SKM-1 treated with dmso at 0.1 percent for 144 hours (cell line): ENCODE data around the gene HOXA13.

Experiments
- DNase-seq: peaks from one replicate; lab custom pipeline; 2025; ENCODE audit not compliant: unreplicated experiment; lab: John Stamatoyannopoulos, UW

Gene HOXA13

DNA sequence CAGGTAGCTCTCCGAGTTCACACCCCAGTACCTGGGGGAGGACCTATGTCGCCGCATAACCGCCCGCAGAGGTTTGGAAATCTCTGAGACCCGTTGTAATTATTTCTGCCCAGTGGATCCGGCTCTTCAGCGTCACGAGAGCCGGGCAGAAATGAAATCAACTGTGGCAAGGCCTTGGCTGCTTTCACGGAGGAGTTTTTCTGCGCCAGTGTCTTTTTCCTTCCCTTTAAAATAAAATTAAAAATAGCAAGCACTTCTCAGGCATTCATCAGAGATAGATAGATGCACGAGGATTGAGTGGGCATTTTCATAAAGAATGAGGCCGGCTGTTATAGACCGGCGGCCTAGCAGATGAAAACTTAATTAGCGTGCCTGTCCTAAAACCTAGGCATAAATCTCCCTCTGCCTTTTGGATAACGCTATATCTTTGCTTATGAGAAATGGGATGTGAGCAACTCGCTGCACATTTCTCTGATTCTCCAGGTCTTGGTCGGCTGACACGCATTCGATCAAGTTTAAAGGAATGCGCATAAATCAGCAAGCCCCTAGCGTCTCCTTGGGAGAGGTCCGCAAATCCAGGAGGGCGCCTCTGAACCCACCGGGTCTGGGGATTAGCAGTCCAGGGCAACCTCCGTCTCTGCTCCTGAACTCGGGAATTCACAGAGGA, 6.4 kb downstream of the HOXA13 start:
- no peak for DNase-seq

DNA sequence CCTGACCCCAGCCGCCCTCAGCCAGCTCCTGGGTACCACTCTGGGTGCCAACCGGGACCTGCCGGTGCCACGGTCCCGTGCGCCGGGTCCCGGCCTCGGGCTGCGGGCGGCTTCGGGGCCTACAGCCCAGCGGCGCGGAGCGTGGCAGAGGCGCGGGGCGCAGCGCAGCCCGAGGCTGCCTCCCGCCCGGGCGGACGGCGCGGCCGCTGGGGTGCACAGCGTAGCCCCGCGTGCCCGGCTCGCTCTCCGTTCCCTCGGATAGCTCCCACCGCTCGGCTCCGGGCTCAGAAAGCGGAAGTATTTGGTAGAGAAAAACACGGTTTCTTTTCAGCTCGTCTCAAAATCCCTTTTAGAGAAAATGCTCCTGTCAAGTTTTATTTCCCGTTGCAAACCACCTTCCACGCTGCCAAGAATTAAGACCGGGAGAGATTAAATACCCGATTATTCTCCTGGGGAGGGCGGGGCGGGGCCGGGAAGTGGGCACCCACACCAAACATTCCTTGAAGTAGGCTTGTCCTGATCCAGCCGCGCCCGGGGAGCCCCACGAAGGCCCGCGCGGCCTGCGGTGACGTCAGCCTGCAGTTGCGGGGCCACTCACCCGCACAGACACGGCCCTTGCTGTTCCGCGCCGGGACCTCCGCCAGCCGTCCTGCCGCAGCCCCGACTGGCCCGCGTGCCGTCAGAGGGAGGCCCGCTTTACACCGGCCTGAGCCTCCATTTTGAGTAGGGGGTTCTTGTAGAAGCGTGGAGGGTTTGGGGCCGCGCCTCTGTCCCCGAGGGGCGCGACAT, 7.2 kb downstream of the HOXA13 start:
- DNase-seq: no peak

DNA sequence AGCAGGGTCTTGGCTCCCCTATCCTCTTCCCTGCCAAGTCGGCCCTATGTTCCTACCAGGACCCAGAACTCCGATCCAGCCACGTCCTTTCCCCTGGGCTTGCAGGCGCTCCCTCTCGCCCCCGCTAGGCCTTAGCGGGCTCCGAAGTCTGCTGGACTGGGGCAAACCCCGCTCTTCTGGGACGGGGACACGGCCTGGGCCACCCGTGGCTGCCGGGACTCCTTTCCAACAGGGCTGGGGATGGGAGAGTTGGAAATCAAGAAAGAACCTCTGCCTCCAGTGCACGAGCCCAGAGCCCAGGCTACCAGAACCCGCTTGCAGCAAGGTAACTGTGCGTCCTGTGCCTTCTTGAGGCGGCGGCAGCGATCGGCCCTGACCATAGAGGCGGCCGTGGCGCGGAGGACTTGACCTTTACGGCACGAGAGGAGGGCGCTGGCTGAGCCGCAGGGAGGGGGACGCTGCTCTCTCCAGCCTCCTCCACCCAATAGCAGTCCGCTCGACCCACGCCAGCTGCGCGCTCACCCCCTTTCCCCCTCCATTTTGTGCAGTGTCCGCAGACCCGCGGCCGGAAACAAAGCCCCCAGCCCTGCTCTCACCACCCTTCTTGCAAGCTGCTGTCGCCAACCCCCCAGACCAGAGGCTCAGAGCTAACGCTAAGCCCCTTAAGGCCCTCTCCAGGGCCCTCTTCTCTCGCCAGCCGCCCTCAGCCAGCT, 7.9 kb downstream of the HOXA13 start:
- no peak for DNase-seq

DNA sequence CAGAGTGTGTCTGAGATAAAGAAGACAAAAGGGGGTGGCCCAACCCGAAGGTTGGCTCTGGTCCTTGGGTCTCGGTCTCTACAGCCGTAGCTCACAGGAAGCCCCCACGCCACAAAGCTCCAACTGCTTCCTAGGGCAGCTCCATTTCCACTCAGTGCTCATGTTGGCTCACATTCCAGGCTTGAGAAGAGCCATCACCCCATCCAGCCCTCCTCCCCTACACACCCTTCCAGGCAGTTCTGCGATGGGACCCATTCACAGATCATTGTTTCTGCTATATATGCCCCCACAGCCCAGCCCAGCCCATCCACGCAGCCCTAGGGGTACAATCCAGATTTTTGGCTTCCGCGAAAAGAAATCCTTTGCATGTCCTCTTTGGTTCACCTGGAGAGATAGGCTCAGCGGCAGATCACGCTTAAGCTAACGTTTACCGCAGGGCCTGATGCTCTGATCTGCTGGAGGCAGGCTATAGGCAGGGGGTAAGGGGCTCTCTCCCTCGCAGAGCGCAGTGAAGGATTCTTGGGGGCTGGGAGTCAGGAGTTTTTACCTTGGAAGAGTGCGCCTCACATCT, 8.6 kb downstream of the HOXA13 start:
- no peak for DNase-seq

DNA sequence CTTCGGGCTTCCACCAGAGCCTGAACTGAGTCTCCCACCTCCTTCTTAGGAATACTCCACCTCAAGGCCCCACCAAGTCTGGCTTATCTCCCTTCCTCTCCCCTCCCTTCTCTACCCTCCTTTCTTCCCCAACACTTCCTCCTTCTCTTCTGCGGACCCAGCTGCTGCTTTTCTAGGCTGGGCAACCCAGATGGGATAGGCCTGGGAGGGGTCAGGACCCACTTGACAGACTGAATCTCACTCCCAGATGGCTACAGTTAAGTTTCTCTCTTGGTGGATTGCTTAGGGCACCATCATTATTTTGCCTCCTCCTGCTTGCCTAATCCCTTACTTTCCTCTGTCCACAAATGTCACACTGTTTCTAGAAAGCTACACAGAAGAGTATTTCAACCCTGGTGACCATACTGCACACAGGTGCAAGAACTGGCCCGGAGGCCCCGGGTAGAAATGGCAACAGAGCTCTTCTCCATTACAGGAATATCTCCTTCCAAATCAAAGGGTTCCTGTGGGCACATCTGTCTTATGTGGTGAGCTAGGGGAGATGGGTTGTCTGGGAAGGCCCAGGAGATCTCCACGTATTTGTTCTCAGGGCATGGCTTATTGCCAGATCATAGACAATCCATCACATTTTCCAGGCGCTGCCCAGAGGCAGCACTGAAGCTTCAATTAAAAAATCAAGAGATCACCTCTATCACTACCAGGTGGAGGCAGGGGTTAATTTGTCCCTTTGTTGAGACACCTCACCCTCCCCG, 9.7 kb downstream of the HOXA13 start:
- no peak for DNase-seq

DNA sequence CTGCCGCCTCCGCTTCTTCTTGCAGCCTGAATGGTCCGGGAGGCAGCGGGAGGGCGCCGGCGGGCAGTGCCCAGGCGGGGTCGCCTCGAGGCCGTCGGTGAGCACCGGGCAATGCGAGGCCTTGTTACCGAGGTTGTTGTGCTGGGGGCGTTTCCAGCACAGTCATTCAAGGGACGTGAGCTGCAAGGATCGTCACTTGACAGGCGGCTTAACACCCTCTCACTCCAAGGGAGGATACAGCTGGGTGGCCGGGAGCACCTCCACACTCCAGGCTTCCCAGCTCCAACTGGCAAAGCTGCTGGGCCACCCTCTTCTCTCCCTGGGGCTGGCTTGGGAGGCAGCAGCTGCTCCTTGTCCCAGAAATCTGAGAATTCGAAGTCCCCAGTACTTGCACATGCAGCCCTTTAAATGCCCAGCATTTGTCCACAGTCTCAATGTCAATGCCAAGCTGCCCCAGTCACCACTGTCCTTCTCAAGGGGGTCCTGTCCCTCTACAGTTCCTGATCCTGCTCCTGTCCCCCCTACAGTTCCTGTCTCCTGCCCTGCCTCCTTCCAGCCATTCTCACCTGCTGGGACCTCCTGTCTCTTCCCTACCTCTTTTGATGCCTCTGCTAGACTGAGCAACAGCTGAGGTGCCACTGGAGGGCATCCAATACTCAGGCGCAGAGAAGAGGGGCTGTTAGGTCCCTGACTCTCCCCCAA, 10.4 kb downstream of the HOXA13 start:
- DNase-seq: no peak

DNA sequence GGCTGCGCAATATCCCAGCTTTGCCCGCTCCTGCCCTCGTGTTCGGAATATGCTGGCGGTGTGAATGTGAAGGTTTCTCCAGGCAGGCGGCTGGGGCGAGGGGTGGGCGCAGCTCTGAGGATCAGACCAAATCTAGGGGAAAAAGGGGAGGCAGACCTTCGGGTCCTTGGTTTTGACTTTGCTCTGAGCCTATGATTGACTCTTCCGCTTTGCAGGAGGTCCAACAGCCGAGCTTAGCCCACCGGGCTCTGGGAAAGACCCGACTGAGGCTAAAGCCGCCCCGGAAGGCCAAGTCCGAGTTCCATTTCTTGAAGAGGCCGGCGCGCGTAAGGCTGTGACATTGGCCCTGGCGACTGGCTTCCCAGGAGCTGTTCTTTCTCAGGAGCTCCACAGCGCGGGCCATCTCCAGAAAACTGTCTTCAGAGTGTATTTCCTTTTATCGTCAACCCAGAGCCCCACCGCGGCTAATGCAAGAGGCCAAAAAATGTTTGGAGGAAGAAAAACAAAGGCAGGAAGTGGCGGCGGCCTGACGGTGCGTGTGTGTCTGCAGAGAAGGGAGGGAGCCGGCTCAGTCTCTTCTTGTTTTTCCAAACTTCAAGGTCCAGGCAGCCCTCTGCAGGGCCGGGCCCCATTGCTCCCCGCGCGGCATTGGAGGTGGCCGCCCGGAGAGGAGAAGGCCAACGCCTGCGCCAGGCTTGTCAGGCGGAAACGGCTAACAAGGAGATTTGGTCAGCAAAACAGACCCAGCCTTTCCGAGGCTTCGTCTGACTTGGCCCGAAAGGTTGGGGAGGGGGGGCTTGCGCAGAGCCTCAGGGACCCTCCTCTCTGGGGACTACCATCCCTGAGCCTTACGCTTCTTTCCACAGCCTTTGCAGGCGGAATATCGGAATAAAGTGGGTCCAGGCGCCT, 11.3 kb downstream of the HOXA13 start:
- no peak for DNase-seq

DNA sequence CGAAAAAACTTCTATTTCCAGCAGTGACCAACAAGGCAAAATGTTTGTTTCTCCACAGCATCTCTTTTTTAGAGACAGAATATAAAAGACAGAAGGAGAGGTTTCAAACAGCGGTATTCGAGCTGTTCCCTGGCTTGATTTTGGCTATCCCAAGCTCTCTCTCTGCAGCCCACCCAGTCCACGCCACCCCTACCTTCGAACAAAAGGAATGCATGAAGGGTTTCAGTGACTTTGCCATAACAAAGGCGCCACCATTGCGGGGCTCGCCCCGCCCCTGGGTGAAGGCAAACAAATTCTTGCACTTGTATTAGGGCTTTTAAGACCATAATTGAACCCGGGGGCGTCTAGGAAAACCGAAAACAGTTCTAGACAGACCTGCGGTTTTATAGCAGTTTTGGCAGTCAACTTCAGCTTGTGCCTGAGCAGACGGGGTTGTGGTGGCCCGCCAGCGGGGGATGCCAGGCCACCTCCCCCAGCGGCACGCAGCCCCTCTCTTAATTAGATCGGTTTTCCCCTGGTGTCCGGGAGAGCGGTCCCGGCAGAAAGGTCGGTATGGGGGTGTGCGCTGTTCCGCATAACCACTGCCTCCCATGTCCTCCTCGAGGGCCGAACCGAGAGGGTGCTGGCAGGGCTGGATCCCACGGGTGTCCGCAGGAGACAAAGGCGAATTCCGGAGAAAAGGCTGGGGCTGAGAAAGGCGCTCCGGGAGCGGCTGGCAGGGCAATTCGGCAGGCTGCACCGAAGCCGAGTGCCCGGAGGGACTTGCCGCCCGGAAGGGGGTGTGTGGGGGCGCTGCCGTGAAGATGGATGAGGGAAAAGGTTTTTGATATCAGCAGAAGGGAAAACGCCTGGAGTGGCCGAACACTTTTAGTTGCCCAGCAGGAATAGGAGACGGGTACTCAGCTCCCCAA, 12.2 kb downstream of the HOXA13 start:
- DNase-seq: no peak

DNA sequence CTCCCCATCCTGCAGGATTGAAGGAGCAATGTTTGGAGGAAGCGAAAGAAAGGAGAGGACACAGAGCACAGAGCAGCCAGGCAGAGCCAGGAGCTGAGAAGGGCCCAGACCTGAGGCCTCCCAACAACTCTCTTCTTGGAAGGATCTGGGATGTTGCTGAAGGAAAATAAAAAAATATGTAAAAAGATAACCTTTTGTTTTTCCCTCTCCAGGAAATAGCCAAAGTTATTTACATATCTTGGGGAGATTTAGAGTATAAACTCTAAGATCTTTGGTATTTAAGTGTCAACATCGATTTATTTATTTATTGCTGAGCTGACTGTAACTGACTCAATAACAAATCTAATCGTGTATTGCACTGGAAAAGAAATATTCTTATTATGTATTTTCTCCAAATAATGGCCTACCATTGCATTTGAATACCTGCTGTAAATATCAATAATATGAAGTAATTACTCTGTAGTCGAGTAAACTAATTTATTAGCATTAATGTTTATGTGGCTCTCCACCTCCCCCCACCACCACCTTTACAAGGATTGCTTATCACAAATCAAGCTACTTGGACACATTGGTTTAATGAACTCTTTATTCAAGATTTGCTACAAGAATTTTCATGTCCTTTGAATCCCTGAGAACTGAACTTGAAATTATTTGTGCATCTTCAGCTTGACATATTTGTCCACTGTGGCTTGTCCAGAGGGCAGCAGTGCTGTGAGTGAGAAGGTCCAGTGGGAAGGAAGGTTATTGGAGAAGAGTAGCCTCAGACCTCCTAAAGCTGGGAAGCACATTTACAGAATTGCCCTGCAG, 13.0 kb downstream of the HOXA13 start:
- DNase-seq: no peak

DNA sequence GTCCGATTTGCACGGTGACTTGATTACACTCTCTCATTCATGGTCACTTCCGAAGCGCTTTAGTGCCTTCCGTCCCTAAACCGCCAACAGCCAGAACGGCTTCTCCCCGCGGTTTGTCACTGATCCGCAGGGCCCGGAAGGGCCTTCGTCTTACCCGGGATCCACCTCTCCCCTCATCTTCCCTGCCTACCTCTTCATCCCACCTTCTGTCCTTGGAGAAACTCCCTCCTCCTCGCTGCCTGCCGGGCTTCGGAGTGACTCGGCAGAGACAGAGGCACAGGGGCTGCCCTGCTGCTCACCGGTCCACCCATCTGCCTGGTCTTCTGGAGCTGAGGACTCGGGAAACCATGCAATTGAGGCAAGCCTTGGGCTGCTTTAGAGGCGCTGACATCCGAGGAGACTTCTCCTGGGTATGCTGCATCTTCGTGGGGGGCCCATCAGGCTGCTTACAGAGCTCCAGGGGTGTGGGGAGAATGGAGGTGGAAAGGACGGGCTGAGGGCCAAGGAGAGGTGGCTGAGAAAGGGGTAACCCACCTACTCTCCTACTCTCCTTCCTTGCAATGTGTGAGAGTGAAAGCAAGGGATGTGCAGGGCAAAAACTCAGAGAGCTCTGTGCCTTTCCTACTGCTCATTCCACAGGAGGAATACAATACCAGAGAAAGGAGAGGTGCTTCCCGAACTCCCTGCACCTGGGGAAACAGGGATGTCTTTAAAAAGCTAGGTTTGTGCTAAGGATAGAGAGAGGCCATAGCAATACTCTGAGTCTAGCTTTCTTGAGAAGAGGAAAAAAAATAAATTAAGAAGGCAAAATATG, 13.8 kb downstream of the HOXA13 start:
- DNase-seq: no peak

DNA sequence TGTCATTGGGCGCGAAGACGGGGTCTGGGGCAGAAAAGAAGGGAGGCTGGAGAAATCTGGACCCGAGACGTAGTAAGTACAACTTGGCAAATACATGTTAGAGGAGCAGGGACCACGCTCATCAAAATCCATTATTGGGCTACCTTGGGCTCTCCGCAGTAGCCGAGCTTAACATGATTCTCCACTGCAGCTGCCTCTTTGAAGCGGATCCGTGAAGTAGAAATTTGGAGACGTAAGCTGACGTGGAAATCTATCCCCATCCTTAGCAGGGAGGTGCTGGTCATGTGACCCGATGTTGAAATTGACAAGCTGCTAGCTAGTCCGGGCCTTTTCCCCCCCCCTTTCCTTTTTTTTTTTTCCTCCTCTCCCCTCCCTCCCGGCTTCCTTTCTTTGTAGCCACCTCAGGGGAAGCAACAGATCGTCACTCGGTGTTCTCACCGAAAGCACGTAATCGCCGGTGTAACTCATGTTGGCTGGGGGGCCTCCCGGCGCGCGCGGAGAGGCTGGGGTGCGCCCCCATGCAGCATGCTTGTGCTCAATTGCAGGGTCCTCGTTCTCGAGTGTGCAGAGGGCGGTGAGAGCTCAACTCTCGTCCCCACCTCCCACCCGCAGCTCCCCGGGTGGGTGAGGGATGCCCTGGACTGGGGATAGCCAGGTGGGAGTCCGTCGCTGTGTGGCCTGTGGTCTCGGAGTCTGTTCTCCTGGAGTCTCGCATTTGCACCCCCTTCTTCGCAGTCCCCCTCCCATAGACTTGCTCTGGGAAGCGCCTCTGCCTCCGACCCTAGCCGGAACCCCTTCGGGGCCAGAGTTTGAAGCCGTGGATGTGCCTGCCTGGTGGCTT, 14.7 kb downstream of the HOXA13 start, which contains the start of gene HOXA11:
Gene HOXA11 (minus strand): TSS at position 220 of the 841 bp plus-strand sequence. CDS start 88 bp downstream, at position 132.
- DNase-seq: no peak

DNA sequence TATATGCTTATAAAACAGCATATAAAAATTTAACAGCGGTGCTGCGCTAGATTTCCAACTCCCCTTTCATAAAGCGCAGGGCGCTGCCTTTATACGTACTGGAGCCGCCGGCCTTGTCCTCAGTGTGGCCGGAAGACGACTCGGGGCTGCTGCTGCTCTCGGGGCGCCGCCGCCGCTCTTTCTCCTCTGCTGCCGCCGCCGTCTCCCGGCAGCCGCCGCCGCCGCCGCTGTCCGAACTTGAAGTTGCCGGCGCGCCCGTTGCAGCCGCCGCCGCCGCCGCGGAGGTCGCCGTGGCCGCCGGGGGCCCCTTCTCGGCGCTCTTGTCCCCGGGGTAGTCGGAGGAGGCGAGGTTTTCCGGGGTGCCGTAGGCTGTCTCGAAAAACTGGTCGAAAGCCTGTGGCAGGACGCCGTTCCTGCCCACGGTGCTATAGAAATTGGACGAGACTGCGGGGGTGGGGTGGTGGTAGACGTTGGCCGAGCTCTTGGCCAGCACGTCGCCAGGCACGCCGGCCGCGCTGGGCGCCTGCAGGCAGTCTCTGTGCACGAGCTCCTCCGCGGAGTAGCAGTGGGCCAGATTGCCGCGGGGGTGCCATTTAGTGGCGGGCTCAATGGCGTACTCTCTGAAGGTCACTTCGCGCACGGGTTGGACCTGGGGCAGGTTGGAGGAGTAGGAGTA, 15.4 kb downstream of the HOXA13 start:
- no peak for DNase-seq

DNA sequence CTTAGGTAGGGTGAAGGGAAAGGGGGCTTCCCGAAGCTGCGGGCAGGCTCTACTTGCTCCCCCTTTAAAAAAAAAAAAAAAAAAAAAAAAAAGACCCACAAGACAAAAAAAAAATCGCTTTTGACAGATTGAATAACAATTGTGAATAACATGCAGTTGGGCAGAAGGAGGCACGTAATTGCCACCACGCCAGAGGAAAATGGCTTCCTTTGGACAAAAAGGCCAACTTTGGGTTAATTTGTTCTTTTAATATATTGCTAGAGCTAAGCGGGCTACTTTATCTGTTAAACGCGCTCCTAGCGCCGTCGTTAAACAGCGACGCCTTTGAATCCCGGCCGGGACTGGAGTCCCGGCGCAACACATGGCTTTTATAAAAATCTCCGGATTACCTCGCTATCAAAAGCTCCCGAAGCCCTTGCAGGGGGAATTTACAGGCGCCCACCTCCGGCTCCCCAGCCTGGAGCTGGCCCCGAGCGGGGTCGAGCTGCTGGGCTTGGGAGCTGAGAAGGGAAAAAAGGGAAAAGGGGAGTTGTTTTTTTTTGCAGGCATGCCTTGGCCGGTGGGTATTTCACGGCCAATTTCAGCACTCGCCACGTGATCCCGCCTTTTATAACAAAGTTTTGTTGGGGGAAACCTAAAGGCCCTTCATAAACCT, 16.1 kb downstream of the HOXA13 start:
- DNase-seq: no peak

DNA sequence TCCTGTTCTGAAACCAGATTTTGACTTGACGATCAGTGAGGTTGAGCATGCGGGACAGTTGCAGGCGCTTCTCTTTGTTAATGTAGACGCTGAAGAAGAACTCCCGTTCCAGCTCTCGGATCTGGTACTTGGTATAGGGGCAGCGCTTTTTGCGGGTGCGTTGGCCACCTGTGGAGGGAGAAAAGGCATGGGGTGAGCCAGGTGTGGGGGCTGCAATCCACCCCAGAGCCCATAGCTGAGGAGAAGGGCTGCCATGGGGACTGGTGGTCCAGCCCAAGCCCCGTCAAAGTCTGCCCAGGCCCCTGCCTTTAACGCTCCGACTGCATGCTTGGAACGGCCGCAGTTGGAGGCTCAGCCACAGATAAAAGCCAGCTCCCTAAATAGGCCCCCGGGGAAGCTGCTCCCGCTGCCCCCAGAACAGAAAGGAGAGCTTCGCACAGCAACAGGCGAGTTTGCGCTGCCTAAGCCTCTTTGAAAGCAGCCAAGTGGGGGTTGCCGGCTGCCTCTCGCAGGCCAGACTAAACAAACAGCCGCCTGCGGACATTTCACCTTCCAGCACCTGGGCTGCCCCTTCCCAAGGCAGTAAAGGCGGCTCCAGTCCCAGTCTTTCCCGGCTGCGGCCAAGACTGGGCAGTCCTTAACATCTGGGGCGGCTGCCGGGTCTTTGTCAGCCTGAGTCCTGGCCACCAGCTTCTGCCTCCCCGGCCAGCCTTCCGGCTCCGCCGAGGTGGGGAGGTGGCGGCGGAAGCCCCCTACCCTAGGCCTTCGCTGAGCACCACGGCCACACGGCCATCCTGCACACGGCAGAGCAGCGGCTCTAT, 16.8 kb downstream of the HOXA13 start:
- no peak for DNase-seq
